Transverse colon (tissue), 4 donors: Measurements from ENCODE around the gene ANGPTL4.

ENCODE experiments used
- CTCF ChIP-seq, 5 experiments: fragments of 200-600 bp in 3 of 5; fragments of 450-650 bp in 2 of 5; sonication (generic) in 3 of 5; IDR thresholded peaks; 1 replicate in 2 of 5; 2 replicates in 3 of 5; pipeline ENCODE4 v1.5.1; 2016 to 2017; ENCODE audit warnings: antibody characterized with exemption in 5 of 5, inconsistent platforms in 3 of 5, mild to moderate bottlenecking in 2 of 5, moderate library complexity in 1 of 5
- EP300 ChIP-seq: sonication (generic); formaldehyde crosslinking; IDR thresholded peaks from one replicate; pipeline ENCODE4 v1.6.1; 2017; ENCODE audit warnings: antibody characterized with exemption, low read depth
- POLR2A ChIP-seq: fragments of 450-650 bp; IDR thresholded peaks from one replicate; pipeline ENCODE4 v1.6.1; 2016; ENCODE audit warnings: antibody characterized with exemption, mild to moderate bottlenecking, moderate library complexity
- POLR2AphosphoS5 ChIP-seq, 3 donors: sonication (generic); formaldehyde crosslinking; IDR thresholded peaks; one replicate each; pipeline ENCODE4 v1.6.1; 2016; ENCODE audit warnings: antibody characterized with exemption in 3 of 3

DNA sequence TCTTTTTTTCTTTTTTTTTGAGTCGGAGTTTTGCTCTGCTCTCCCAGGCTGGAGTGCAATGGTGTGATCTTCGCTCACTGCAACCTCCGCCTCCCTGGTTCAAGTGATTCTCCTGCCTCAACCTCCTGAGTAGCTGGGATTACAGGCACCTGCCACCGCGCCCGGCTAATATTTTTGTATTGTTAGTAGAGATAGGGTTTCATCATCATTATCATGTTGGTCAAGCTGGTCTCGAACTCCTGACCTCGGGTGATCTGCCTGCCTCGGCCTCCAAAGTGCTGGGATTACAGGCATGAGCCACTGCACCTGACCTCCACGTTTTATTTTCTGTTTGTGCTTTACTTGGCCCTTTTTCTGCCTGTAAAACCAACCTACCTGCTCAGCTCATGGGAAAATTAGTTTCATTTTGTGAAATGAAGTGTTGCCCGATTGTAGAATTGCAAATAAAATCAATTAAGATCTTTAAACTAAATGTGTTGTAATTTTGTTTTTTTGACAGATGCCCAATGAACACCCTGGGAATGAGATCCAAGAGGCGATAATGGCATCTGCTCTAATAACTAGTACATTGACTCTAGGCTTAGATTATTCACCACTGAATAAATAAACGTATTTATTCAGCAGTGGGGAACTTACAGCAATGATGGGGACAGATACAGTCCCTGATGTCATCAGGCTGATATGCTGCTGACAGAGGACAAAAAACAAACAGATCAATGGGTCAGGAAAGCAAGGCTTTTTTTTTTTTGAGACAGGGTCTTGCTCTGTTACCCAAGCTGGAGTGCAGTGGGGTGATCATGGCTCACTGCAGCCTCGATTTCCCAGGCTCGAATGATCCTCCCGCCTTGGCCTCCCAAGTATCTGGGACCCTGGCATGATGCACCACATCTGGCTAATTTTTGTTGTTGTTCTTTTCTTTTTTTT, 24.0 kb downstream of the ANGPTL4 start:
- no peak for TF ChIP-seq POLR2A
- TF ChIP-seq CTCF (IDR thresholded peaks at IDR 0.05) = no peak
- TF ChIP-seq POLR2AphosphoS5 (IDR thresholded peaks at IDR 0.05) = no peak
- TF ChIP-seq EP300 = no peak
